Mucosa of rectum (tissue), 2 donors: Measurements from ENCODE around the gene PSMD8.

Source experiments
- H3K27ac ChIP-seq, 2 donors: one replicate each; pipeline ENCODE4 v1.7.0; 2013; ENCODE audit warnings: inconsistent platforms in 2 of 2, low read depth in 2 of 2, low read length in 2 of 2
- H3K27me3 ChIP-seq, 2 donors: one replicate each; pipeline ENCODE4 v1.7.0; 2013; ENCODE audit warnings: low read length in 2 of 2; ENCODE audit not compliant: control insufficient read depth in 2 of 2, insufficient read depth in 2 of 2
- H3K36me3 ChIP-seq, 2 donors: one replicate each; pipeline ENCODE4 v1.7.0; 2013; ENCODE audit warnings: low read length in 2 of 2; ENCODE audit not compliant: control insufficient read depth in 2 of 2, insufficient read depth in 2 of 2
- H3K4me1 ChIP-seq, 2 donors: one replicate each; pipeline ENCODE4 v1.7.0; 2013; ENCODE audit warnings: low read length in 2 of 2, mild to moderate bottlenecking in 1 of 2; ENCODE audit not compliant: control insufficient read depth in 2 of 2, insufficient read depth in 2 of 2
- H3K4me3 ChIP-seq, 2 donors: one replicate each; pipeline ENCODE4 v1.7.0; 2013; ENCODE audit warnings: low read length in 2 of 2
- H3K9ac ChIP-seq, 2 donors: one replicate each; pipeline ENCODE4 v1.7.0; 2013; ENCODE audit warnings: low read length in 2 of 2, low read depth in 1 of 2, mild to moderate bottlenecking in 1 of 2
- H3K9me3 ChIP-seq, 2 donors: one replicate each; pipeline ENCODE4 v1.7.0; 2013; ENCODE audit warnings: low read length in 2 of 2; ENCODE audit not compliant: control insufficient read depth in 2 of 2
- donor health status: healthy.
- donor health status: Normal muscosa, but diverticular disease.

Gene PSMD8

DNA sequence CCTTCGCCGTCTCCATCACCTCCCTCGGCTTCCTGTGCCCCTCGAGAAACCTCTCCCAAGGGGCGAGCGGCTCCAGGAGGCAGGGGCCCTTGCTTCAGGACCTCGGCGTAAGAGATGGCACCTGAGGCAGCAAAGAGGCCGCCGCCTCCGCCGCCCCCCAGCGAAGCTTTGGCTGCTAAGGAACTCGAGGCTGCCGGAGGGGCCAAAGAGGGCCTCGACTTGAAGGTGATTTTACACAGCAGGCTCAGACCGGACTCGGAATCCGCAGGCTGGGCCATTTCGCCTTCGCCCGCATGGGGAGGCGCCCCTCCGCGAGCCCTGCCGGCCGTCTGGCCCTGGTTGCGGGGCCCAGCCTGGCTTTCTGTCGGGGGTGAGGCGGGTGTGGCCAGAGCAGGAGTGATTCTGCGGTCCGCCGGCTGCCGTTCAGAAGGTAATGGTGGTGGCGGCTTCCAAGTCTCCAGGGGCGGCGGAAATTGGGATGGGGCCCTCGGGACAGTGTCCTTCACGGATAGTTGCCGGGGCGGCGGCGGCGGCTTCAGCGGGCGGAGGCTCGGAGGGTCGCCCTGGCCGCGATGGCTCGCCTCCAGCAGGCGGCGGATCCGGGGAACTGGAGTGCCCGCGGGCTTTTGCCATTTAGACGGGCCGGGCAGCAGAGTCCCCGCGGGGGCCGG is 12.1 kb downstream of the PSMD8 start:
- Histone ChIP-seq H3K4me1 (peaks cover 11 to 16% of the 10 kb centered on the region in 2 donors), H3K4me3 (no peak overlapping the region), H3K27ac (no peak overlapping the region), H3K9me3 (no peaks in the 10 kb centered on the region), H3K9ac (no peak overlapping the region), H3K27me3 (peaks cover 6% of the 10 kb centered on the region in 2 donors), H3K36me3 (peaks cover 21 to 26% of the 10 kb centered on the region in 2 donors)

DNA sequence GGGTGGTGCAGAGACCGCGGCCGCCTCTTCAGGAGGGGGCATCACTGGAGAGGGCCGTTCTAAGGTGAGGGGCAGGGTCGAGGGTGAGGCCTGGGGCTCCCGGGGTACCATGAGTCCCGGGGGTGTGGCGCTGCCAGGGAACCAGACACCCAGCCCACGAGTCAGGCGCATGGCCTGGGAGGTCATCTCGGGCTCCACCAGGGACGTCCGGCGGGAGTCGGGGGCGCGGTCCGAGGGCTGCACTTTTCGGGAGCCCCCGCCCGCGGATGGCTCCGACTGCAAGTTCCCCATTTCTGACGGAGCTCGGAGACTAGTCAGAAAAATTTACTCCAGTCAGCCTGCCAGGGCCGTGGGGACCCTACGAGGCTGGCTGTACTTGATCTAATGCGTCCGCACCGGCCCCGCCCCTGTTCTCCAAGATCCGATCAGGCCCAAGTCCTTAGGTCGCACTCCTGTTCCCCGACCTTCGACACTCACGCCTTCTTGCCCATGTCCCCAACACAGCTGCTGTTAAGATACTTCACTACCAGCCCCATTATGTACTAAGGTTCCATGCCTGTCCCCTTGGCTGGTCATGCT is 12.7 kb downstream of the PSMD8 start:
- no peaks in the 10 kb centered on the region for H3K9me3 ChIP-seq
- peak overlapping the region; percentile 31 to 60 for H3K4me3 ChIP-seq
- H3K36me3 ChIP-seq: peaks cover 15 to 20% of the 10 kb centered on the region in 2 donors
- H3K27ac ChIP-seq: no peak overlapping the region
- H3K4me1 ChIP-seq: peaks cover 11 to 16% of the 10 kb centered on the region in 2 donors
- no peak overlapping the region for H3K9ac ChIP-seq
- H3K27me3 ChIP-seq: peaks cover 6% of the 10 kb centered on the region in 2 donors

GRCh38 chr19:38387550-38388348 is 13.4 kb downstream of the PSMD8 start, which contains the start of gene GGN:
Gene GGN (minus strand): TSS chr19:38388034. CDS start chr19:38387261, 773 bp downstream.
- H3K27me3 ChIP-seq: peaks cover 6% of the 10 kb centered on the region in 2 donors
- H3K9me3 ChIP-seq: no peaks in the 10 kb centered on the region
- H3K9ac ChIP-seq: no peak within 1 kb of the TSS
- H3K27ac ChIP-seq: no peak within 1 kb of the TSS
- H3K4me1 ChIP-seq: peaks cover 11 to 16% of the 10 kb centered on the region in 2 donors
- H3K36me3 ChIP-seq: peaks cover 11 to 16% of the 10 kb centered on the region in 2 donors
- peak within 1 kb of the TSS; percentile 31 to 60 for H3K4me3 ChIP-seq

DNA sequence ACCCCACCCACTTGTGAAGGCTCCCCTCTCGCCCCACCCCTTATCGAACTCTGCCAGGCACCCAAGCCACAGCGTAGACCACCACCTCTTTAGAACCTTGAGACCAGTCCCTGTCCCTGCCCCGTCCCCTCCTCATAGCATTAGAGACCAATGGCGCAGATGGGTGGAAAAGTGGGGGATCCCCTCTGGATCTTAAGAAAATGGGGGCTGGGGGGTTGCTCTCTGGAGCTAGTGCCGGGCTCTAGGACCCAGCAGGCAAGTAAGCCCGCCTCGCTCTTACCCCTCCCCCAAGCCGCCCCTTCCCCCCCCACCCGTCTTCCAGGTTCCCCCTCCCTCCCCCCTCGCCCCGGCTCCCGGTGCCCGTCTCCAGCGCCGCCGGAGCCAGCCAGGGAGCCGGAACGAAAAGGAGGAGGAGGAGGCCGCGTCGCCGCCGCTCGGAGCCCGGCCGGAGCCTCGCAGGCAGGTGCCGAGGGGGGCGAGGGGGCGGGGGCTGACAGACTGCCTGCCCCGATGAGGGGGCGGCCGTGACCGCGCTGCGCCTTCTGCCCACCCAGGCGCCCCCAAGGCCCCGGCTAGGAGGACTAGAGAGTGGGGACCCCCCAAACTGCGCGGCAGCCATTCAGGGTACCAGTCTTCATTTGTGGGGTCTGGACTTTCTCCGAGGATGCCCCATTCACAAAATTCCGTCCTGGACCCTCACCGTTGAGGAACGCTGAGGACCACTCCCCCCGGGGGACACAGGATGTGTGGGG is 14.2 kb downstream of the PSMD8 start, which contains the start of gene SPRED3:
Gene SPRED3 (plus strand): TSS at position 349 of the 752 bp plus-strand sequence. CDS start 1,606 bp downstream, outside the sequence.
- Histone ChIP-seq H3K27me3 (peaks cover 6% of the 10 kb centered on the region in 2 donors), H3K36me3 (peaks cover 3 to 8% of the 10 kb centered on the region in 2 donors), H3K4me1 (peaks cover 11 to 16% of the 10 kb centered on the region in 2 donors), H3K9ac (no peak within 1 kb of the TSS), H3K27ac (no peak within 1 kb of the TSS), H3K9me3 (no peaks in the 10 kb centered on the region), H3K4me3 (peak within 1 kb of the TSS; percentile 31 to 60)

DNA sequence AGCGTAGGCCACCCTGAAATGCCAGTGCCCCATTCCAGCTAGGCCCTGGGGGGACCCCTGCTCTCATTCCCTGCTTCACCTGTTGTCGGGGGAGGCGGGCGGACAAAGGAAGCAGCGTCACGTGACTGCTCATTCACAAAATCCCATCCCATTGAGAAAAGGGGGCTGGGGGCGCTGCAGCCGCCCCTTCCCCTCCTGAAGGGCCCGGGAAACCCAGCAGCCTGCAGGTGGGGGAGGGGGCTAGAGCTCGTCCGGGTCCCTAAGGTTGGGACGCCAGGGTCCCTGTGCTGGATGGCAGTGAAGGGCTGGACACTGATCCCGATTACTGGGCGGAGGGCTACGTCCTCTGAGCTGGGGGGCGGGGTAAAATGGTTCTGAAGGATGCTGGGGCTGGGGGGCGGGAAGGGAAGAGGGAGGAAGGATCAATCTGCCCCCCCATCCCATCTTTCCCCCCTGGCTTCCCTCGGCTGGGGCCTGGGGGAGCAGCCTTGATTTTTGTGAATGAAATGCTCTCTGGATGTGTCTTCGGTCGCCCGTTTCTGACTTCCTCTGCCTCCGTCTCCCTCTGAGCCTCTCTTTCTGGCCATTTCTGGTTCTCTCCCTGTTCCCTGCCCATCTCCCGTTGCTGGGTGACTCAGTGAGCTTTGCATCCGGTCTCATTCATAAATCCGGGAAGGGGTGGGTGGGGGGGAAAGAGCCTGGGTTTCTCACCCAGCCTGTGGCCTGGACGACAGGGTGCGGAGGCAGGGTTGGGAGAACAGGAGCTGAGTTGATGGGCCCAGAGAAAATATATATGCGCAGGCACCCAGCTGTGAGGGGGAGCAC is 14.9 kb downstream of the PSMD8 start:
- peaks cover 0 to 1% of the 10 kb centered on the region in 2 donors for H3K36me3 ChIP-seq
- H3K27me3 ChIP-seq: peaks cover 13 to 14% of the 10 kb centered on the region in 2 donors
- H3K9ac ChIP-seq: no peak overlapping the region
- no peaks in the 10 kb centered on the region for H3K9me3 ChIP-seq
- H3K4me1 ChIP-seq: peaks cover 11 to 16% of the 10 kb centered on the region in 2 donors
- H3K27ac ChIP-seq: no peak overlapping the region
- H3K4me3 ChIP-seq: no peak overlapping the region

- H3K27me3 ChIP-seq: peaks cover 18 to 23% of the 10 kb centered on the region in 2 donors
- H3K9ac ChIP-seq: no peak overlapping the region
- no peak overlapping the region for H3K27ac ChIP-seq
- no peak overlapping the region for H3K4me3 ChIP-seq
- no peaks in the 10 kb centered on the region for H3K9me3 ChIP-seq
- no peaks in the 10 kb centered on the region for H3K36me3 ChIP-seq
- H3K4me1 ChIP-seq: peaks cover 11 to 16% of the 10 kb centered on the region in 2 donors
Measured at GRCh38 chr19:38389957-38390924, 15.9 kb downstream of the PSMD8 start.

- Histone ChIP-seq H3K27ac (no peak overlapping the region), H3K9me3 (no peaks in the 10 kb centered on the region), H3K36me3 (no peaks in the 10 kb centered on the region), H3K4me3 (no peak overlapping the region), H3K4me1 (peaks cover 7 to 14% of the 10 kb centered on the region in 2 donors), H3K27me3 (peaks cover 24 to 25% of the 10 kb centered on the region in 2 donors), H3K9ac (no peak overlapping the region)
Measured at GRCh38 chr19:38391911-38392464, 17.6 kb downstream of the PSMD8 start.

GRCh38 chr19:38392707-38393308 is 18.4 kb downstream of the PSMD8 start:
- no peaks in the 10 kb centered on the region for H3K9me3 ChIP-seq
- H3K4me1 ChIP-seq: peaks cover 2 to 7% of the 10 kb centered on the region in 2 donors
- no peaks in the 10 kb centered on the region for H3K36me3 ChIP-seq
- no peak overlapping the region for H3K4me3 ChIP-seq
- H3K27ac ChIP-seq: no peak overlapping the region
- no peak overlapping the region for H3K9ac ChIP-seq
- H3K27me3 ChIP-seq: peaks cover 28 to 29% of the 10 kb centered on the region in 2 donors
